Femur (tissue), 1 donor: ENCODE results near the gene PCDHGA1.
"Not testable (repeated sequence)": the region's sequence is repeated elsewhere in the genome, so short reads cannot be mapped to it uniquely, and the experiment has no call there.

Experiments
- DNase-seq: peaks from one replicate; pipeline ENCODE4 v3.0.0-alpha.2; 2017

PCDHGA1 gene

DNA sequence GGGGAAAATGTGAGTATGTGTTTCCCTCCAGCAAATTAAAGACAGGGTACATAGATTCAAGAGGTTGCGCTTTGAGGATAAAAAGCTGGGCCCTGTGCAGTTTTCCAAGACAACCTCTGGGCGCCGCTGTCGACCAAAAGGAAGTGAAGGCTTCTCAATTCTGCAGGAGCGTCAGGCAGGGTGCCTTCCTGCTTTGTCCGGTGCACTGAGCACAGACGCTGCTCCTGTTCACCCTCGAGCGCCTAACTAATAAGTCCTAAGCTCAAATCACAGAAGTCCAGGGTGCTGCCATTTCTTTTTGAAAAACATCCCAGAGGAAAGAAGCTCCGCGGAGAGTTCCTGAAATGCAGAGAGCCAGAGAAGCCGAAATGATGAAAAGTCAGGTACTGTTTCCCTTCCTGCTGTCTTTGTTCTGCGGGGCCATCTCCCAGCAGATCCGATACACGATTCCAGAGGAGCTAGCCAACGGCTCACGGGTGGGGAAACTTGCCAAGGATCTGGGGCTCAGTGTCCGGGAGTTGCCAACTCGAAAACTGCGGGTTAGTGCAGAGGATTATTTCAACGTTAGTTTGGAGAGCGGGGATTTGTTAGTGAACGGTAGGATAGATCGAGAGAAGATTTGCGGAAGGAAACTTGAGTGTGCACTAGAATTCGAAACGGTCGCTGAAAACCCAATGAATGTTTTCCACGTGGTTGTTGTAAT lies 19.8 kb downstream of the PCDHGA1 start, which contains the start of gene PCDHGB1:
PCDHGB1 (plus strand) TSS at position 183 of the 703 bp plus-strand sequence; CDS start at position 345, 162 bp downstream.
- DNase-seq, result no peak

DNA sequence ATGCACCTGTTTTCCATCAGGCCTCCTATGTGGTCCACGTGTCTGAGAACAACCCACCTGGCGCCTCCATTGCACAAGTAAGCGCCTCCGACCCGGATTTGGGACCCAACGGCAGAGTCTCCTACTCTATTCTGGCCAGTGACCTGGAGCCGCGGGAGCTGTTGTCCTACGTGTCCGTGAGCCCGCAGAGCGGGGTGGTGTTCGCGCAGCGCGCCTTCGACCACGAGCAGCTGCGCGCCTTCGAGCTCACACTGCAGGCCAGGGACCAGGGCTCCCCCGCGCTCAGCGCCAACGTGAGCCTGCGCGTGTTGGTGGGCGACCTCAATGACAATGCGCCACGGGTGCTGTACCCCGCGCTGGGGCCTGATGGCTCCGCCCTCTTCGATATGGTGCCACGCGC lies 21.3 kb downstream of the PCDHGA1 start:
- no peak for DNase-seq

DNA sequence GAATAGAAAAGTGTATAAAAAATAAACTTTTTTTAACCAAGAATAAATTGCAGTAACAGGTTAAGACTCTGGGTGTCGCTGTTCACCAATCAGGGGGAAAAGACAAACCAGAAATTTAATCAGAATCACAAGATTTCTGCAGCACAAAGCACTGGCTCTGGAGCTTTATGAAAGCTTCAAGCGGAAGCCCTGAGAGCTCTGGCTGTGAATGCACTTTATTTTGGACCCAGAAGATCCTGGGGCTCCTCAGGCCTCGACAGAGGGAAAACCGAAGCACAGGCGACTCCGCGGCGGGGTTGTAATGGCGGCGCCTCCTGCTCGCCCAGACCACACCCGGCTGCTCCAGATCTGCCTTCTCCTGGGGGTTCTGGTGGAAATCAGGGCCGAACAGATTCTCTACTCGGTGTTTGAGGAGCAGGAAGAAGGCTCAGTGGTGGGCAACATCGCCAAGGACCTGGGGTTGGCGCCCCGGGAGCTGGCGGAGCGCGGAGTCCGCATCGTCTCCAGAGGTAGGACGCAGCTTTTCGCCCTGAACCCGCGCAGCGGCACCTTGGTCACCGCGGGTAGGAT lies 24.7 kb downstream of the PCDHGA1 start, which contains the start of gene PCDHGA4:
PCDHGA4 (plus strand) TSS at position 122 of the 570 bp plus-strand sequence; CDS start at position 209, 87 bp downstream.
- DNase-seq, result no peak

DNA sequence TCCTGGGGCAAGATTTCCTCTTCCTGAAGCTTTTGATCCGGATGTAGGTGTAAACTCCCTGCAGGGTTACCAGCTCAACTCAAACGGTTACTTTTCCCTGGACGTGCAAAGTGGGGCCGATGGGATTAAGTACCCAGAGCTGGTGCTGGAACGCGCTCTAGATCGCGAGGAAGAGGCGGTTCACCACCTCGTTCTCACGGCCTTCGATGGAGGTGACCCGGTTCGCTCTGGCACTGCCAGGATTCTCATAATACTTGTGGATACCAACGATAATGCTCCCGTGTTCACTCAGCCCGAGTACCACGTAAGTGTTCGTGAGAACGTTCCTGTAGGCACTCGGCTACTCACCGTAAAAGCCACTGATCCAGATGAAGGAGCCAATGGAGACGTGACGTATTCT lies 25.3 kb downstream of the PCDHGA1 start:
- no peak for DNase-seq

DNA sequence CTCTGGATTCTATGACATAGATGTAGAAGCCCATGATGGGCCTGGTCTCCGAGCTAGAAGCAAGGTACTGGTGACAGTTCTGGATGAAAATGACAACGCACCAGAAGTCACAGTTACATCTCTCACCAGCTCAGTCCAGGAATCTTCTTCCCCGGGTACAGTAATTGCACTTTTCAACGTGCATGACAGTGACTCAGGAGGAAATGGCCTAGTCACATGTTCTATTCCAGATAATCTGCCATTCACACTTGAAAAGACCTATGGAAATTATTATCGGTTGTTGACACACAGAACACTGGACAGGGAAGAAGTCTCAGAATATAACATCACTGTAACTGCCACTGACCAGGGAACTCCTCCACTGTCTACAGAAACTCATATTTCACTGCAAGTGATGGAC lies 25.8 kb downstream of the PCDHGA1 start:
- no peak for DNase-seq

DNA sequence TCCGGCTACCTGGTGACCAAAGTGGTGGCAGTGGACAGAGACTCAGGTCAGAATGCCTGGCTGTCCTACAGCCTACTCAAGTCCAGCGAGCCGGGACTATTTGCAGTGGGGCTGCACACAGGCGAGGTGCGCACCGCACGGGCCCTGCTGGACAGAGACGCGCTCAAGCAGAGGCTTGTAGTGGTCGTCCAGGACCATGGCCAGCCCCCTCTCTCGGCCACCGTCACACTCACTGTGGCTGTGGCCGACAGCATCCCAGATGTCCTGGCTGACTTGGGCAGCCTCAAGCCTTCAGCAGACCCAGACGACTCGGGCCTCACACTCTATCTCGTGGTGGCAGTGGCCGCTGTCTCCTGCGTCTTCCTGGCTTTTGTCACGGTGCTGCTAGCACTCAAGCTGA lies 26.6 kb downstream of the PCDHGA1 start:
- no peak for DNase-seq

DNA sequence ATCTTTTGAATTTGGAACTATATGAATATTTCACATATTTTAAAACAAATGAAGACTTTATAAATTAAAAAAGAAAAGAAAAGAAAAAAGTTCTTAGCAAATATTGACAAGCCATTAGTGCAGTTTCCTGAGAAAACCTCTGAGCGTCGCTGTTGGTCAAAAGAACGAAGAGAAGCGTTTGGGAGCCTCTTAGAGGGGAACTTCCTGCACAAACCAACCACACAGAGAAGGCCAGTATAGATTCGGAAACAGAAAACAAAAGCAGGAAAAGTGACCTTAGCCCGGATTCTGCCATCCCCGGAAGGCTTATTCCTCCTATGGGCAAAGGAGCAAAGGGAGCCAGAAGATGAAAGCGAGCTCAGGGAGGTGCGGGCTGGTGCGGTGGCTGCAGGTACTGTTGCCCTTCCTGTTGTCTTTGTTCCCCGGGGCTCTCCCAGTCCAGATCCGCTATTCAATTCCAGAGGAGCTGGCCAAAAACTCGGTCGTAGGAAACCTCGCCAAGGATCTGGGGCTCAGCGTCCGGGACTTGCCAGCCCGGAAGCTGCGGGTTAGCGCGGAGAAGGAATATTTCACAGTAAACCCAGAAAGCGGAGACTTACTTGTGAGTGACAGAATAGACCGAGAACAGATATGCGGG lies 29.6 kb downstream of the PCDHGA1 start, which contains the start of gene PCDHGB2:
PCDHGB2 (plus strand) TSS at position 205 of the 637 bp plus-strand sequence; CDS start at position 347, 142 bp downstream.
- no peak for DNase-seq

DNA sequence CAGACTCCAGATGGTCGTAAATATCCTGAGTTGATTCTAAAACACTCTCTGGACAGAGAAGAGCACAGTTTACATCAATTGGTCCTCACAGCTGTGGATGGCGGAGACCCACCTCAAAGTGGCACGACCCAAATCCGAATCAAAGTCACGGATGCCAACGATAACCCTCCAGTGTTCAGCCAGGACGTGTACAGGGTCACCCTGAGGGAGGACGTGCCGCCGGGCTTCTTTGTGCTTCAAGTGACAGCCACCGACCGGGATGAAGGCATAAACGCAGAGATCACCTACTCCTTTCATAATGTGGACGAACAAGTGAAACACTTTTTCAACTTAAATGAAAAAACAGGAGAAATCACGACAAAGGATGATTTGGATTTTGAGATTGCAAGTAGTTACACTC lies 30.4 kb downstream of the PCDHGA1 start:
- no peak for DNase-seq

DNA sequence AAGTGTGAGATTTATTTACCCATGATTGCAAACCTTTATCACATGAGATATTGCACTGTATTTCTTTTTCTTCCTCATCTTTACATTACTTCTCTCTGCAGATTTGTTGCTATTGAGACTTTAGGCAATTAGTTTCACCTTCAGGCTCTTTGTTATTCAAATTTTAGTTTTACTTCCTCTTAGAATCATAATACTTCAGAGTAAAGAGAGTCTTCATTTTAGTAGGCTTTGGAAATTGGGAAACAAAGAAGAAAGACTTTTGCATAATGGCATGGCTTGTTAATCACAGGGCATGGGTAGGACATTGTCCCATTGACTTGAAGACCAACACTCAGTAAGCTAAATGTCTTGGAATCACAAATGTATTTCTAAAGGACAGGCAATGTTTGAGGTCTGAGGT lies 32.4 kb downstream of the PCDHGA1 start:
- DNase-seq, result no peak

DNA sequence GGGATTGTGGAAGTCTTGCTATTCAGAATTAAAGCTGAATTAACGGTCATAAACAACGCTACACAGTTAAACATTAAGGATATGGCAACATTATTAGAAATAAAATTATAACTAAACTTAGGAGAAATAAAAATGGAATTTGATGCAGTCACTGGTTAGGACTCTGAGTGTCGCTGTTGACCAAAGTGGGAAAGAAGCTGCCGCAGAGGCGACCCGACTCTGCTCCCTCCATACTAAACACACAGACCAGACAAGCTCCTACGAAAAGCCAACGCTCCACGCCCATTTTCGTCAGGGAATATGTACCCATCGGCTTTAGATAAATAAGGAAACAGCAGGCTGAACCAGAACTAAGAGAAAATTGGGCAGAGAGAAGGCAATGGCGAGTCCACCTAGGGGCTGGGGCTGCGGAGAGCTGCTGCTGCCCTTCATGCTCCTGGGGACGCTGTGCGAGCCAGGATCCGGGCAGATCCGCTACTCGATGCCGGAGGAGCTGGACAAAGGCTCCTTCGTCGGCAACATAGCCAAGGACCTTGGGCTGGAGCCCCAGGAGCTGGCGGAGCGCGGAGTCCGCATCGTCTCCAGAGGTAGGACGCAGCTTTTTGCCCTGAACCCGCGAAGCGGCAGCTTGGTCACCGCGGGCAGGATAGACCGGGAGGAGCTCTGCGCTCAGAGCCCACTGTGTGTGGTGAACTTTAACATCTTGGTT lies 33.8 kb downstream of the PCDHGA1 start, which contains the start of gene PCDHGA5:
PCDHGA5 (plus strand) TSS at position 211 of the 709 bp plus-strand sequence; CDS start at position 380, 169 bp downstream.
- DNase-seq, result no peak

DNA sequence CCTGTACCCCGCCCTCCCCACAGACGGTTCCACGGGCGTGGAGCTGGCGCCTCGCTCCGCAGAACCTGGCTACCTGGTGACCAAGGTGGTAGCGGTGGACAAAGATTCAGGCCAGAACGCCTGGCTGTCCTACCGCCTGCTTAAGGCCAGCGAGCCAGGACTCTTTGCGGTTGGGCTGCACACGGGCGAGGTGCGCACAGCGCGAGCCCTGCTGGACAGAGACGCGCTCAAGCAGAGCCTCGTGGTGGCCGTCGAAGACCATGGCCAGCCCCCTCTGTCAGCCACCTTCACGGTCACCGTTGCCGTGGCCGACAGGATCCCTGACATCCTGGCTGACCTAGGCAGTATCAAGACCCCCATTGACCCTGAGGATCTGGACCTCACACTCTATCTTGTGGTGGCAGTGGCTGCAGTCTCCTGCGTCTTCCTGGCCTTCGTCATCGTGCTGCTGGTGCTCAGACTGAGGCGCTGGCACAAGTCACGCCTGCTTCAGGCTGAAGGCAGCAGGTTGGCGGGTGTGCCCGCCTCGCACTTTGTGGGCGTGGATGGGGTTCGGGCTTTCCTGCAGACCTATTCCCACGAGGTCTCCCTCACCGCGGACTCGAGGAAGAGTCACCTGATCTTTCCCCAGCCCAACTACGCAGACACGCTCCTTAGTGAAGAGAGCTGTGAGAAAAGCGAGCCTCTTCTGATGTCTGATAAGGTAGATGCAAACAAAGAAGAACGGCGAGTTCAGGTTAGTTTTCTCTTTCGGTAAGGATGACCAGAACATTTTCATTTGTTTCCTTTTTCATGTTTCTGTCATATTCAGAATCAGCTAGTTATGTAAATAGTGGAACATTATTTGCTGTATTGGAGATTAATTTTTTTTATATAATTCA lies 35.9 kb downstream of the PCDHGA1 start:
- no peak for DNase-seq

DNA sequence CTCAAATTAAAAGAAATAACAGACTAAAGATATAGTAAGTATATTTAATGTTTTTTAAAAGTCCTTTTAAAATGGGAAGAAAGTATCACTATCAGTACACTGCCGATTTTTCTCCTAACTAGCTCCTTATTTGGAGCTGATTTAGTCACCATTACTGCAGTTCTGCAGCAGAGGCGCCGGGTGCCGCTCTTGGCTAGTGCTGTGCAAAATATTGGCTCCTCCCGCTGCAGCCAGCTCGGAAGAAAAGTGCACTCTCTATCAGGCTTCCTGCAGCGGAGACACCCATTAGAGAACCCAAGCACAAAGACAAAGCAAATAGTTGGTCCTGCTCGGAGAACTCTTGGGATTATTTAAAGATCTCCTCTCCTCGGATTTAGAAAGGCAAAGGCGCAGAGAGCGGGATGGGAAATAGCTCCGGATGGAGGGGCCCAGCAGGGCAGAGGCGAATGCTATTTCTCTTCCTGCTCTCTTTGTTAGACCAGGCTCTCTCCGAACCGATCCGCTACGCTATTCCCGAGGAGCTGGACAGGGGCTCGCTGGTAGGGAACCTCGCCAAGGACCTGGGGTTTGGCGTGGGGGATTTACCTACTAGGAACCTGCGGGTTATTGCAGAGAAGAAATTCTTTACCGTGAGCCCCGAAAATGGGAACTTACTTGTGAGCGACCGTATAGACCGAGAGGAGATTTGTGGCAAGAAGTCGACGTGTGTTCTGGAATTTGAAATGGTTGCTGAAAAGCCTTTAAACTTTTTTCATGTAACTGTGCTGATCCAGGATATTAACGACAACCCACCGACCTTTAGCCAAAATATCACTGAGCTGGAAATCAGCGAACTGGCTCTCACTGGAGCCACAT lies 39.9 kb downstream of the PCDHGA1 start, which contains the start of gene PCDHGB3:
PCDHGB3 (plus strand) TSS at position 249 of the 855 bp plus-strand sequence; CDS start at position 402, 153 bp downstream.
- DNase-seq, result no peak

DNA sequence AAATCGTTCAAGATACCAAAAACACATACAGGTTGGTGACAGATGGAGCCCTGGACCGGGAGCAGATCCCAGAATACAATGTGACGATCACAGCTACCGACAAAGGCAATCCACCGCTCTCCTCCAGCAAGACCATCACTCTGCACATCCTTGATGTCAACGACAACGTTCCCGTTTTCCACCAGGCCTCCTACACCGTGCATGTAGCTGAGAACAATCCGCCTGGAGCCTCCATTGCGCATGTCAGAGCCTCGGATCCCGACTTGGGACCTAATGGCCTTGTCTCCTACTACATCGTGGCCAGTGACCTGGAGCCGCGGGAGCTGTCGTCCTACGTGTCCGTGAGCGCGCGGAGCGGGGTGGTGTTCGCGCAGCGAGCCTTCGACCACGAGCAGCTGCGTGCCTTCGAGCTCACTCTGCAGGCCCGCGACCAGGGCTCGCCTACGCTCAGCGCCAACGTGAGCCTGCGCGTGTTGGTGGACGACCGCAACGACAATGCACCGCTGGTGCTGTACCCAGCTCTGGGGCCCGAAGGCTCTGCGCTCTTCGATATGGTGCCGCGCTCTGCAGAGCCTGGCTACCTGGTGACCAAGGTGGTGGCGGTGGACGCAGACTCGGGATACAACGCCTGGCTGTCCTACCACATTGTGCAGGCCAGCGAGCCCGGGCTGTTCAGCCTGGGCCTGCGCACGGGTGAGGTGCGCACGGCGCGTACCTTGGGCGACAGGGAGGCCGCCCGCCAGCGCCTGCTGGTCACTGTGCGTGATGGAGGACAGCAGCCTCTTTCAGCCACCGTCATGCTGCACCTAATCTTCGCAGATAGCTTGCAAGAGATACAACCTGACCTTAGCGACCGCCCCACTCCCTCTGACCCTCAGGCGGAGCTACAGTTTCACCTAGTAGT lies 41.5 kb downstream of the PCDHGA1 start:
- no peak for DNase-seq

DNA sequence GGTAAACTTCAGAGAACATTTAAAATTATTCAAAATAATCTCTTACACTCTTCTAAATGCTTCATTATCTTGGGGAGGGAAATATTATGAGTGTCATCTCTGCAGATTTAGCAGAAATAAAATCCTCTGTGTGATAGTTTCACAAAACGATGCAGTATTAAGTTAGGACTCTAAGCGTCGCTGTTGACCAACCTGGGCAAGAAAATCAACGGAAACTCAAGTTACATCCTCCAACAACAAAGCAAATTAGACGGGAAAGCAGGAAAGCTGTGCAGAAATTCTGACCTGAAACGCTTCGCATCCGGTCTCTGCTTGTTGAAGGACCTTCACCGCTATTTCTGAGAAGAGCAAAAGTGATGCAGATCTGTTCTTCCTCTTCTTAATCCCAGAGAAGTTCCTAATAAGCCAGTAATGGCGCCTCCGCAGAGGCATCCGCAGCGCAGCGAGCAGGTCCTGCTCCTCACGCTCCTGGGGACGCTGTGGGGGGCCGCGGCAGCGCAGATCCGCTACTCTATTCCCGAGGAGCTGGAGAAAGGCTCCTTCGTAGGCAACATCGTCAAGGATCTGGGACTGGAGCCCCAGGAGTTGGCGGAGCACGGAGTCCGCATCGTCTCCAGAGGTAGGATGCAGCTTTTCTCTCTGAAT lies 43.5 kb downstream of the PCDHGA1 start, which contains the start of gene PCDHGA6:
PCDHGA6 (plus strand) TSS at position 219 of the 645 bp plus-strand sequence; CDS start at position 412, 193 bp downstream.
- no peak for DNase-seq

DNA sequence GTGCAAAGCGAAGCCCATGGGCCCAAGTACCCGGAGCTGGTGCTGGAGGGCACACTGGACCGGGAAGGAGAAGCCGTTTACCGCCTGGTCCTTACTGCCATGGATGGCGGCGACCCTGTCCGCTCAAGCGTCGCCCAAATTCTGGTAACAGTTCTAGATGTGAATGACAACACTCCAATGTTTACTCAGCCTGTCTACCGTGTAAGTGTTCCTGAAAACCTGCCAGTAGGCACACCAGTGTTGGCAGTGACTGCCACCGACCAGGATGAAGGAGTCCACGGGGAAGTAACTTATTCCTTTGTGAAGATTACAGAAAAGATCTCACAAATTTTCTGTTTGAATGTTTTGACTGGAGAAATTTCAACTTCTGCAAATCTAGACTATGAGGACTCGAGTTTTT lies 44.3 kb downstream of the PCDHGA1 start:
- no peak for DNase-seq

DNA sequence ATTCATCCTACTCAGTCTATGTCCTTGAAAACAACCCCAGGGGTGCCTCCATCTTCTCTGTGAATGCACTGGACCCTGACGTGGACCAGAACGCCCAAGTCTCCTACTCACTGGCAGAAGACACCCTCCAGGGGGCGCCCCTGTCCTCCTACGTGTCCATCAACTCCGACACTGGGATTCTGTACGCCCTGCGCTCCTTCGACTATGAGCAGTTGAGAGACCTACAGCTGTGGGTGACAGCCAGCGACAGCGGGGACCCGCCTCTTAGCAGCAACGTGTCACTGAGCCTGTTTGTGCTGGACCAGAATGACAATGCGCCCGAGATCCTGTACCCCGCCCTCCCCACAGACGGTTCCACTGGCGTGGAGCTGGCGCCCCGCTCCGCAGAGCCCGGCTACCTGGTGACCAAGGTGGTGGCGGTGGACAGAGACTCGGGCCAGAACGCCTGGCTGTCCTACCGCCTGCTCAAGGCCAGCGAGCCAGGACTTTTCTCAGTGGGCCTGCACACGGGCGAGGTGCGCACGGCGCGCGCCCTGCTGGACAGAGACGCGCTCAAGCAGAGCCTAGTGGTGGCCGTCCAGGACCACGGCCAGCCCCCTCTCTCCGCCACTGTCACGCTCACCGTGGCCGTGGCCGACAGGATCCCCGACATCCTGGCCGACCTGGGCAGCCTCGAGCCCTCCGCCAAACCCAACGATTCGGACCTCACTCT lies 45.3 kb downstream of the PCDHGA1 start:
- not testable (repeated sequence) for DNase-seq

DNA sequence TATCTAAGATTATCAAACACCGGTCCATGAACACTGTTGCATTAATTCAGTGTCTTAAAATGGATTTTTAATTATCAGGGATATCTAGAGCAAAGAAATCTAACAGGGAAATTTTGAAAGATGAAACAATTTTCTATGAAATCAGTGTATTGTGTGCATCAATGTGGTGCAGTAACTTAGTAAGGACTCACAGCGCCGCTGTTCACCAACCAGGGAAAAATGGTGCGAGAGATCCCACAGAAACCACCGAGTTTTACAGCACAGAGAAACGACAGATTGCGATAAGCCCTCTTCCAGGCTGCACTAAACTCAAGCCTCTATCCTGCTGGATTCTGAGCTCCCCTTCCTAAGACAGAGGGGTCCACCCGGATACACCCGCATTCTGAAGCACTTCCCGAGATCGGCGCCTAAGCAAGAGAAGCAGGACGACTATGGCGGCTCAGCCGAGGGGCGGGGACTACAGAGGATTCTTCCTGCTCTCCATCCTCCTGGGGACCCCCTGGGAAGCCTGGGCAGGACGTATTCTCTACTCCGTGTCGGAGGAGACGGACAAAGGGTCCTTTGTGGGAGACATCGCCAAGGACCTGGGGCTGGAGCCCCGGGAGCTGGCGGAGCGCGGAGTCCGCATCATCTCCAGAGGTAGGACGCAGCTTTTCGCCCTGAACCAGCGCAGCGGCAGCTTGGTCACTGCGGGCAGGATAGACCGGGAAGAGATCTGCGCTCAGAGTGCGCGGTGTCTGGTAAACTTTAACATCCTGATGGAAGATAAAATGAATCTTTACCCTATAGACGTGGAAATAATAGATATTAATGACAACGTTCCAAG lies 52.4 kb downstream of the PCDHGA1 start, which contains the start of gene PCDHGA7:
PCDHGA7 (plus strand) TSS at position 274 of the 826 bp plus-strand sequence; CDS start at position 432, 158 bp downstream.
- DNase-seq, result no peak
